Ovary (tissue), 9 donors: ENCODE results near the gene CRHR2. TPM values are rescaled to one million over a fixed set of nuclear protein-coding genes. Genes with fewer than 3 reads are reported as not detected.

Experiments
- DNase-seq, 5 donors: peaks; one replicate each; pipeline ENCODE4 v3.0.0-alpha.2; 2019 to 2020
- H3K27ac ChIP-seq, 2 donors: fragments of 200-600 bp; one replicate each; pipeline versions ENCODE4 v1.5.1 to v1.8.0; 2019 to 2022
- H3K27me3 ChIP-seq: fragments of 200-600 bp; one replicate; pipeline ENCODE4 v1.8.0; 2022
- H3K36me3 ChIP-seq: fragments of 200-600 bp; sonication (generic); one replicate; pipeline ENCODE4 v1.5.1; 2019
- H3K4me1 ChIP-seq: one replicate; pipeline ENCODE4 v1.8.1; 2013; ENCODE audit warnings: mild to moderate bottlenecking, moderate library complexity; ENCODE audit not compliant: insufficient read depth
- H3K4me3 ChIP-seq: fragments of 200-600 bp; sonication (generic); one replicate; pipeline ENCODE4 v1.5.1; 2017
- H3K9me3 ChIP-seq, 2 donors: fragments of 200-600 bp in 1 of 2; sonication (generic) in 1 of 2; one replicate each; pipeline versions ENCODE4 v1.5.1 to v1.8.1; 2013 to 2019; ENCODE audit warnings: mild to moderate bottlenecking in 1 of 2, moderate library complexity in 1 of 2
- CTCF ChIP-seq, 3 donors: fragments of 450-650 bp in 2 of 3; fragments of 200-600 bp in 1 of 3; IDR thresholded peaks; one replicate each; pipeline versions ENCODE4 v1.5.1 to v1.8.0; 2016 to 2022; ENCODE audit warnings: antibody characterized with exemption in 3 of 3, mild to moderate bottlenecking in 1 of 3
- EP300 ChIP-seq: sonication (generic); formaldehyde crosslinking; IDR thresholded peaks from one replicate; pipeline ENCODE4 v1.6.1; 2017; ENCODE audit warnings: antibody characterized with exemption
- POLR2A ChIP-seq: fragments of 450-650 bp; IDR thresholded peaks from one replicate; pipeline ENCODE4 v1.6.1; 2017; ENCODE audit warnings: antibody characterized with exemption, mild to moderate bottlenecking, moderate library complexity
- WGBS, 3 donors: extraction: QIAGEN DNeasy Blood & Tissue Kit in 1 of 3; methylation state at CpG; one replicate each; pipeline versions ENCODE4 v1.1.5 to v1.1.7; 2013 to 2017; 5-methylcytosine and 5-hydroxymethylcytosine counted together
- intact Hi-C, 4 donors: fragments of 100-400 bp; cut with DNase I; formaldehyde crosslinking; loops; one replicate each; pipeline versions ENCODE4 v1.11.0 to v1.15.1; 2022 to 2023
- polyA plus RNA-seq, 2 donors: library from polyadenylated mRNA; stranded (reverse); fragments of 200-250 nt in 1 of 2; fragments of 350-450 nt in 1 of 2; fragmentation: Illumina TruSeq in 1 of 2; extraction: RNeasy Lipid Tissue Mini Kit (QIAGEN cat#74804) in 1 of 2; gene quantifications; one replicate each; pipeline ENCODE4 v1.2.3, GENCODE V29; 2013 to 2014
- total RNA-seq, 7 donors: library from RNA; depleted of rRNA in 2 of 7; stranded (reverse); fragments of >200 nt in 2 of 7; fragmentation: NEBNext Ultra II Directional in 3 of 7; extraction: Animal tissue kit (Norgen Biotek cat#: 25700) in 3 of 7; gene quantifications; one replicate each; pipeline versions ENCODE4 v1.1.0 to v1.2.4, GENCODE V29; 2016 to 2023
- donor health status: DM: no; HTN: no; CAD: no; lungs with moderate emphysema.
- donor health status: DM: no; HTN: no; CAD: no.
- donor health status: Bipolar disorder and iron deficiency.
- donor health status: DM: yes; HTN: yes; CAD: no.
- donor health status: DM: no; HTN: no; CAD: no.
- donor health status: DM: yes; HTN: yes; CAD: no.

Gene CRHR2
- total and polyA plus RNA-seq, 9 donors = 0.08 to 1.1 (median 0.77) TPM; not detected in 4

- Histone ChIP-seq H3K9me3 (no peaks in the 10 kb centered on the region), H3K27ac (no peak overlapping the region), H3K27me3 (no peaks in the 10 kb centered on the region), H3K4me1 (no peaks in the 10 kb centered on the region), H3K36me3 (no peaks in the 10 kb centered on the region), H3K4me3 (no peak overlapping the region)
- TF ChIP-seq POLR2A (no peak), EP300 (no peak), CTCF (IDR thresholded peaks at IDR 0.05) (no peak)
- intact Hi-C loops = no loop called here
- no peak for DNase-seq
- WGBS, 3 donors = 74 to 97% (median 80%) methylated on average over 2 of the region's 2 CpGs
Observed at GRCh38 chr7:30664184-30664885, 17.9 kb downstream of the CRHR2 start.

- H3K27me3 ChIP-seq = no peaks in the 10 kb centered on the region
- no peak for DNase-seq
- no peak overlapping the region for H3K27ac ChIP-seq
- H3K4me3 ChIP-seq = no peak overlapping the region
- H3K36me3 ChIP-seq = no peaks in the 10 kb centered on the region
- no peaks in the 10 kb centered on the region for H3K9me3 ChIP-seq
- H3K4me1 ChIP-seq = no peaks in the 10 kb centered on the region
- TF ChIP-seq CTCF (IDR thresholded peaks at IDR 0.05) (no peak), EP300 (no peak), POLR2A (no peak)
- WGBS, 3 donors = 62 to 72% (median 62%) methylated on average over 4 of the region's 4 CpGs
- intact Hi-C loops = no loop called here
Observed at GRCh38 chr7:30663414-30663813, 18.8 kb downstream of the CRHR2 start.

GRCh38 chr7:30662431-30662939 lies 19.8 kb downstream of the CRHR2 start:
- TF ChIP-seq EP300 = no peak
- intact Hi-C loops = no loop called here
- Histone ChIP-seq H3K9me3 (no peaks in the 10 kb centered on the region), H3K27ac (no peak overlapping the region), H3K4me3 (no peak overlapping the region), H3K27me3 (no peaks in the 10 kb centered on the region), H3K4me1 (no peaks in the 10 kb centered on the region), H3K36me3 (no peaks in the 10 kb centered on the region)
- no peak for DNase-seq
- WGBS, 3 donors = 89 to 92% (median 92%) methylated on average over 9 of the region's 9 CpGs

DNA sequence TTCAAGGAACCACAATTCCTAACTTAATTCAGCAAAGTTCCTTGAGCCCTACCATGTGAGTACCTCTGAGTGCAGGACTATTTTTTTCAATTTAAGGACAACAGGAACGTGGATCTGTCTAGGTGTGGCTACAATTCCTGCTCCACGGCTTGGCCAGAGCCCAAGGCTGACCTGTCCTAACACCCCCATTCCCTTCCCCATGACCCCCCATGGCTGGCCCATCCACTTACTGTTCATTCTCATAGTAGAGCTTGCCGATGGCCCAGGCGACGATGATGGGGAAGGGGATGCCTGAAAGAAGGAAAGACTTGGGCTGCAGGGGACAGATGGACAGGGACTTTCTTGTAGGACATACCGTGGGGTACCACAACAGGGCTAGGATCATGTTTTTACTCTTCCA lies 20.3 kb downstream of the CRHR2 start:
- Histone ChIP-seq H3K4me1 (no peaks in the 10 kb centered on the region), H3K9me3 (no peaks in the 10 kb centered on the region), H3K4me3 (no peak overlapping the region), H3K27me3 (no peaks in the 10 kb centered on the region), H3K36me3 (no peaks in the 10 kb centered on the region), H3K27ac (no peak overlapping the region)
- no peak for TF ChIP-seq CTCF (IDR thresholded peaks at IDR 0.05)
- TF ChIP-seq POLR2A = no peak
- TF ChIP-seq EP300 = no peak
- 82 to 91% (median 85%) methylated on average over 6 of the region's 6 CpGs for WGBS, 3 donors
- no peak for DNase-seq
- intact Hi-C loops = no loop called here
